Activated gamma-delta T cell (primary cell): Measurements from ENCODE around the gene APOOL.

ENCODE experiments used
- DNase-seq: peaks from one replicate; lab custom pipeline; 2025; lab: John Stamatoyannopoulos, UW

The APOOL gene

GRCh38 chrX:85084770-85085393 is 81.2 kb downstream of the APOOL start:
- DNase-seq = no peak

- DNase-seq = no peak
Measured at GRCh38 chrX:85089321-85089840, 85.7 kb downstream of the APOOL start.

GRCh38 chrX:85107407-85107806 is 103.7 kb downstream of the APOOL start:
- no peak for DNase-seq

- DNase-seq = no peak
Measured at GRCh38 chrX:85108165-85108564, 104.5 kb downstream of the APOOL start.

GRCh38 chrX:85109235-85109634 is 105.6 kb downstream of the APOOL start:
- DNase-seq = no peak

GRCh38 chrX:85111347-85111746 is 107.7 kb downstream of the APOOL start:
- no peak for DNase-seq

GRCh38 chrX:85112293-85112692 is 108.6 kb downstream of the APOOL start:
- no peak for DNase-seq

- DNase-seq = no peak
Measured at GRCh38 chrX:85113746-85114145, 110.1 kb downstream of the APOOL start.

GRCh38 chrX:85114171-85114570 is 110.5 kb downstream of the APOOL start:
- DNase-seq = no peak

GRCh38 chrX:85114776-85115175 is 111.1 kb downstream of the APOOL start:
- no peak for DNase-seq

- no peak for DNase-seq
Measured at GRCh38 chrX:85115252-85115651, 111.6 kb downstream of the APOOL start.

- no peak for DNase-seq
Measured at GRCh38 chrX:85136409-85136808, 132.7 kb downstream of the APOOL start.

- no peak for DNase-seq
Measured at GRCh38 chrX:85139422-85139821, 135.7 kb downstream of the APOOL start.

- no peak for DNase-seq
Measured at GRCh38 chrX:85140964-85141363, 137.3 kb downstream of the APOOL start.
